ENCODE results near the gene TKFC.
A peak's percentile ranks its signal among the peaks of the same experiment; 100 is the strongest.

TKFC gene

GRCh38 chr11:61364012-61364675, 31.1 kb downstream of the TKFC start:
- H3K14ac ChIP-seq (ENCODE audit: low read length) = no peak overlapping the region
- no peak overlapping the region for H2BK5ac ChIP-seq (ENCODE audit: low read depth, low read length, poor library complexity)
- no peak overlapping the region for H2AK5ac ChIP-seq (ENCODE audit: low read length)
- H3K4me3 ChIP-seq (ENCODE audit: low read depth, low read length) = no peak overlapping the region
- no CpG with 5 or more reads among the region's 5 CpGs for WGBS (ENCODE audit: extremely low coverage, insufficient coverage, insufficient read length)
- no peak overlapping the region for H4K12ac ChIP-seq (ENCODE audit: low read depth, low read length)
- H3K27ac ChIP-seq (ENCODE audit: low read depth, low read length) = no peak overlapping the region
- peaks cover 8% of the 10 kb centered on the region for H3K79me1 ChIP-seq (ENCODE audit: low read length)
- H2AFZ ChIP-seq (ENCODE audit: insufficient read depth, low read length, poor library complexity) = no peak overlapping the region
- no peak overlapping the region for H3K18ac ChIP-seq (ENCODE audit: low read length)
- peaks cover 2% of the 10 kb centered on the region for H3K9me3 ChIP-seq (ENCODE audit: insufficient read depth, low read depth, low read length)
- H3K23ac ChIP-seq (ENCODE audit: low read length) = no peak overlapping the region
- H4K91ac ChIP-seq (ENCODE audit: low read depth, low read length) = no peak overlapping the region
- H3K36me3 ChIP-seq (ENCODE audit: control insufficient read depth in 1 of 2, insufficient read depth in 2 of 2, low read length in 2 of 2) = peaks cover 34 to 39% of the 10 kb centered on the region in 2 experiments
- H3K4ac ChIP-seq (ENCODE audit: low read depth, low read length) = no peak overlapping the region
- no peaks in the 10 kb centered on the region for H3K27me3 ChIP-seq (ENCODE audit: insufficient read depth, low read length)
- no peak overlapping the region for H3K9ac ChIP-seq (ENCODE audit: low read length)
- H3K4me2 ChIP-seq (ENCODE audit: low read length) = no peak overlapping the region
- H4K8ac ChIP-seq (ENCODE audit: low read depth, low read length) = no peak overlapping the region
- H3K79me2 ChIP-seq (ENCODE audit: control insufficient read depth, insufficient read depth, low read length, poor library complexity) = peaks cover 12% of the 10 kb centered on the region
- DNase-seq = no peak
- no peak overlapping the region for H2BK120ac ChIP-seq (ENCODE audit: insufficient read depth, low read length, poor library complexity)
- no peak overlapping the region for H2BK12ac ChIP-seq (ENCODE audit: low read length)
- peaks cover 9 to 11% of the 10 kb centered on the region in 2 experiments for H3K4me1 ChIP-seq (ENCODE audit: control insufficient read depth in 1 of 2, insufficient read depth in 2 of 2, low read length in 2 of 2)

GRCh38 chr11:61367406-61367805, 34.4 kb downstream of the TKFC start:
- Histone ChIP-seq H3K27ac (ENCODE audit: low read depth, low read length) (no peak overlapping the region), H4K8ac (ENCODE audit: low read depth, low read length) (no peak overlapping the region), H3K9ac (ENCODE audit: low read length) (no peak overlapping the region), H4K12ac (ENCODE audit: low read depth, low read length) (no peak overlapping the region), H2BK12ac (ENCODE audit: low read length) (no peak overlapping the region), H2BK5ac (ENCODE audit: low read depth, low read length, poor library complexity) (no peak overlapping the region), H3K9me3 (ENCODE audit: insufficient read depth, low read depth, low read length) (peaks cover 4% of the 10 kb centered on the region), H3K14ac (ENCODE audit: low read length) (no peak overlapping the region), H3K4me1 (ENCODE audit: control insufficient read depth in 1 of 2, insufficient read depth in 2 of 2, low read length in 2 of 2) (peaks cover 6 to 7% of the 10 kb centered on the region in 2 experiments), H2BK120ac (ENCODE audit: insufficient read depth, low read length, poor library complexity) (no peak overlapping the region), H3K79me1 (ENCODE audit: low read length) (no peaks in the 10 kb centered on the region), H3K4me2 (ENCODE audit: low read length) (no peak overlapping the region), H3K18ac (ENCODE audit: low read length) (no peak overlapping the region), H3K4me3 (ENCODE audit: low read depth, low read length) (no peak overlapping the region), H3K23ac (ENCODE audit: low read length) (no peak overlapping the region), H3K27me3 (ENCODE audit: insufficient read depth, low read length) (no peaks in the 10 kb centered on the region), H4K91ac (ENCODE audit: low read depth, low read length) (no peak overlapping the region), H3K79me2 (ENCODE audit: control insufficient read depth, insufficient read depth, low read length, poor library complexity) (peaks cover 3% of the 10 kb centered on the region), H2AFZ (ENCODE audit: insufficient read depth, low read length, poor library complexity) (no peak overlapping the region), H3K36me3 (ENCODE audit: control insufficient read depth in 1 of 2, insufficient read depth in 2 of 2, low read length in 2 of 2) (peaks cover 39 to 48% of the 10 kb centered on the region in 2 experiments), H2AK5ac (ENCODE audit: low read length) (no peak overlapping the region), H3K4ac (ENCODE audit: low read depth, low read length) (no peak overlapping the region)
- no peak for DNase-seq
- WGBS (ENCODE audit: extremely low coverage, insufficient coverage, insufficient read length) = no CpG with 5 or more reads among the region's 6 CpGs

- WGBS (ENCODE audit: extremely low coverage, insufficient coverage, insufficient read length) = no CpG with 5 or more reads among the region's 7 CpGs
Observed at GRCh38 chr11:61368646-61369045, 35.6 kb downstream of the TKFC start.

GRCh38 chr11:61369372-61370348, 36.6 kb downstream of the TKFC start:
- WGBS (ENCODE audit: extremely low coverage, insufficient coverage, insufficient read length) = no CpG with 5 or more reads among the region's 9 CpGs
- no peak overlapping the region for H4K12ac ChIP-seq (ENCODE audit: low read depth, low read length)

More at GRCh38 chr11:61368646-61369045, 35.6 kb downstream of the TKFC start:
- Histone ChIP-seq H2AFZ (ENCODE audit: insufficient read depth, low read length, poor library complexity) (no peak overlapping the region), H2BK12ac (ENCODE audit: low read length) (no peak overlapping the region), H3K4me2 (ENCODE audit: low read length) (no peak overlapping the region), H3K4ac (ENCODE audit: low read depth, low read length) (no peak overlapping the region), H4K91ac (ENCODE audit: low read depth, low read length) (no peak overlapping the region), H3K9ac (ENCODE audit: low read length) (no peak overlapping the region), H3K4me3 (ENCODE audit: low read depth, low read length) (no peak overlapping the region), H3K27ac (ENCODE audit: low read depth, low read length) (no peak overlapping the region), H3K23ac (ENCODE audit: low read length) (no peak overlapping the region), H3K18ac (ENCODE audit: low read length) (no peak overlapping the region), H2AK5ac (ENCODE audit: low read length) (no peak overlapping the region), H3K4me1 (ENCODE audit: control insufficient read depth in 1 of 2, insufficient read depth in 2 of 2, low read length in 2 of 2) (peaks cover 0 to 5% of the 10 kb centered on the region in 2 experiments), H3K27me3 (ENCODE audit: insufficient read depth, low read length) (no peaks in the 10 kb centered on the region), H2BK5ac (ENCODE audit: low read depth, low read length, poor library complexity) (no peak overlapping the region), H4K12ac (ENCODE audit: low read depth, low read length) (no peak overlapping the region), H3K79me1 (ENCODE audit: low read length) (no peaks in the 10 kb centered on the region), H3K79me2 (ENCODE audit: control insufficient read depth, insufficient read depth, low read length, poor library complexity) (no peaks in the 10 kb centered on the region), H3K14ac (ENCODE audit: low read length) (no peak overlapping the region), H4K8ac (ENCODE audit: low read depth, low read length) (no peak overlapping the region), H2BK120ac (ENCODE audit: insufficient read depth, low read length, poor library complexity) (no peak overlapping the region), H3K9me3 (ENCODE audit: insufficient read depth, low read depth, low read length) (peaks cover 6% of the 10 kb centered on the region), H3K36me3 (ENCODE audit: control insufficient read depth in 1 of 2, insufficient read depth in 2 of 2, low read length in 2 of 2) (peaks cover 41 to 48% of the 10 kb centered on the region in 2 experiments)
- no peak for DNase-seq

More at GRCh38 chr11:61369372-61370348, 36.6 kb downstream of the TKFC start:
- H2BK120ac ChIP-seq (ENCODE audit: insufficient read depth, low read length, poor library complexity) = no peak overlapping the region
- H3K27me3 ChIP-seq (ENCODE audit: insufficient read depth, low read length) = no peaks in the 10 kb centered on the region
- peak in 1 of 2 donors; percentile 43 for DNase-seq
- no peak overlapping the region for H3K27ac ChIP-seq (ENCODE audit: low read depth, low read length)
- H4K91ac ChIP-seq (ENCODE audit: low read depth, low read length) = no peak overlapping the region
- no peak overlapping the region for H2AK5ac ChIP-seq (ENCODE audit: low read length)
- H3K9me3 ChIP-seq (ENCODE audit: insufficient read depth, low read depth, low read length) = peaks cover 6% of the 10 kb centered on the region
- H3K9ac ChIP-seq (ENCODE audit: low read length) = no peak overlapping the region
- H2BK5ac ChIP-seq (ENCODE audit: low read depth, low read length, poor library complexity) = no peak overlapping the region
- H2AFZ ChIP-seq (ENCODE audit: insufficient read depth, low read length, poor library complexity) = no peak overlapping the region
- no peaks in the 10 kb centered on the region for H3K79me1 ChIP-seq (ENCODE audit: low read length)
- no peak overlapping the region for H2BK12ac ChIP-seq (ENCODE audit: low read length)
- no peak overlapping the region for H3K23ac ChIP-seq (ENCODE audit: low read length)
- H3K14ac ChIP-seq (ENCODE audit: low read length) = no peak overlapping the region
- H3K18ac ChIP-seq (ENCODE audit: low read length) = no peak overlapping the region
- H3K4ac ChIP-seq (ENCODE audit: low read depth, low read length) = no peak overlapping the region
- H3K4me1 ChIP-seq (ENCODE audit: control insufficient read depth in 1 of 2, insufficient read depth in 2 of 2, low read length in 2 of 2) = peaks cover 0 to 5% of the 10 kb centered on the region in 2 experiments
- H4K8ac ChIP-seq (ENCODE audit: low read depth, low read length) = no peak overlapping the region
- peaks cover 37 to 42% of the 10 kb centered on the region in 2 experiments for H3K36me3 ChIP-seq (ENCODE audit: control insufficient read depth in 1 of 2, insufficient read depth in 2 of 2, low read length in 2 of 2)
- H3K79me2 ChIP-seq (ENCODE audit: control insufficient read depth, insufficient read depth, low read length, poor library complexity) = no peaks in the 10 kb centered on the region
- no peak overlapping the region for H3K4me2 ChIP-seq (ENCODE audit: low read length)
- no peak overlapping the region for H3K4me3 ChIP-seq (ENCODE audit: low read depth, low read length)

All from trophoblast cell (in vitro differentiated cells and primary cell).